Stimulated activated naive B cell treated with anti-CD40 and anti-IgM and Interleukin-4, amounts not matched to agents 10 μg/mL and 1 μg/mL and 100 μg/mL, for 72 hours (primary cell): ENCODE measurements around the gene BMP6.

ENCODE experiments used
- ATAC-seq, 2 donors: fragments of 150-1000 bp; cut with Tn5 transposase; replicated peaks; 2 replicates each; pipeline ENCODE4 v1.10.0; 2021; ENCODE audit warnings: moderate library complexity in 1 of 2
- DNase-seq: peaks from one replicate; pipeline ENCODE4 v3.0.0; 2021
- H3K27ac Mint-ChIP-seq: one replicate; pipeline ENCODE4 v1.8.0; 2022; ENCODE audit warnings: mild to moderate bottlenecking, mixed read lengths
- H3K27me3 Mint-ChIP-seq, 2 donors: one replicate each; pipeline ENCODE4 v1.8.0; 2022; ENCODE audit warnings: mixed read lengths in 2 of 2
- H3K36me3 Mint-ChIP-seq, 2 donors: one replicate each; pipeline ENCODE4 v1.8.0; 2022; ENCODE audit warnings: mixed read lengths in 2 of 2, mild to moderate bottlenecking in 1 of 2
- H3K4me1 Mint-ChIP-seq, 2 donors: one replicate each; pipeline ENCODE4 v1.8.0; 2022; ENCODE audit warnings: mixed read lengths in 2 of 2, mild to moderate bottlenecking in 1 of 2
- H3K4me3 Mint-ChIP-seq, 2 donors: one replicate each; pipeline ENCODE4 v1.8.0; 2022; ENCODE audit warnings: mild to moderate bottlenecking in 2 of 2, mixed read lengths in 2 of 2, moderate library complexity in 1 of 2
- H3K9me3 Mint-ChIP-seq, 2 donors: one replicate each; pipeline ENCODE4 v1.8.0; 2022; ENCODE audit warnings: mixed read lengths in 2 of 2, mild to moderate bottlenecking in 1 of 2

BMP6 gene

DNA sequence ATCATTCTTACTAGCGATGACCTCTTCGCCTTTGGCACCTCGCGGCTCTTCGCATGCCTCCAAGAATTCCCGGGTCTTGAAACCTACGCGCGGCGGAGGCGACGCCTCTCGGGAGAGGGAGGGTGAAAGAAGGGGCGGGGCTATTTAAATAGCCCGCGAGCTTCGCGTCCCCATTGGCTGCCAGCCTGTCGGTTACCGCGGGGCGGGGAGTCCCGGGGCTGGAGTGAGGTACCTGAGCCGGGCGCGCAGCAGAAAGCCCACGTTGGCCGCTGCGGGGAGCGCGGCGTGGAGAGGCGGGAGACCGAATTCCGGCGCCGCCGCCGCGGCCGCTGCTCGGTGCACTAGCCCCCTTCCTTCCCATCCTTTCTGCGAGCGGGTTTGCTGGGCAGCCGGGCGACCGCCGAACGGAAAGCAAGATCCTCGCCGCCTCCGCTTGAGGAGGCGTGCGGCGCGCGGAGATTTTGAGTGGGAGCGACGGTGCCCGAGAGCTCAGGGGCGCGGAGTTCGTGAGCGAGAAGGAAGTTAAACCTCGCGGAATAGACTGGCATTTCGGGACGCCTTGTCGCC is at the start of gene BMP6:
Gene BMP6, plus strand, starts transcription at position 251 of the 567 bp plus-strand sequence. CDS start 857 bp downstream, outside the sequence.
- peak; percentile 71 to 73 for ATAC-seq
- H3K36me3 Mint-ChIP-seq: peaks cover 0 to 3% of the 10 kb centered on the region in 2 donors
- DNase-seq: peak; percentile 71
- H3K27me3 Mint-ChIP-seq: peaks cover 45 to 70% of the 10 kb centered on the region in 2 donors
- no peak within 1 kb of the TSS for H3K27ac Mint-ChIP-seq
- no peaks in the 10 kb centered on the region for H3K9me3 Mint-ChIP-seq
- peak within 1 kb of the TSS; percentile 88 to 89 for H3K4me3 Mint-ChIP-seq
- H3K4me1 Mint-ChIP-seq: peaks cover 23 to 41% of the 10 kb centered on the region in 2 donors

DNA sequence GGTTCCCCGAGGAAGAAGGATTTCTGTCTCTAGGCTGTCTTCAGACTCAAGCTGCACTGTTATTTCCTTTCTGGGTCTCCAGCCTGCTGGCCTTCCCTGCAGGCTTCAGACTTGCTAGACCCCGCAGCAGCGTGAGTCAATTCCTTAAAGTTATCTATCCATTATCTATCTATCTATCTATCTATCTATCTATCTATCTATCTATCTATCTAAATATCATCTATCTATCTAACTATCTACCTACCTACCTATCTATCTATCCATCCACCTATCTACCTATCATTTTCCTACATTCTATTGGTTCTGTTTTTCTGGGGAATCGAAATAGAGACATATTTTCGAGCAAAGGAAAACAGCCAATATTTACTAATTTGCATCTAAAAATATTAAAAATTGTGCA is 48.7 kb upstream of the BMP6 start:
- Mint-ChIP-seq H3K27ac (no peak overlapping the region), H3K36me3 (no peaks in the 10 kb centered on the region), H3K27me3 (peaks cover 17 to 41% of the 10 kb centered on the region in 2 donors), H3K4me3 (no peak overlapping the region), H3K4me1 (peaks cover 0 to 4% of the 10 kb centered on the region in 2 donors), H3K9me3 (no peaks in the 10 kb centered on the region)
- ATAC-seq (no peak), DNase-seq (no peak)

DNA sequence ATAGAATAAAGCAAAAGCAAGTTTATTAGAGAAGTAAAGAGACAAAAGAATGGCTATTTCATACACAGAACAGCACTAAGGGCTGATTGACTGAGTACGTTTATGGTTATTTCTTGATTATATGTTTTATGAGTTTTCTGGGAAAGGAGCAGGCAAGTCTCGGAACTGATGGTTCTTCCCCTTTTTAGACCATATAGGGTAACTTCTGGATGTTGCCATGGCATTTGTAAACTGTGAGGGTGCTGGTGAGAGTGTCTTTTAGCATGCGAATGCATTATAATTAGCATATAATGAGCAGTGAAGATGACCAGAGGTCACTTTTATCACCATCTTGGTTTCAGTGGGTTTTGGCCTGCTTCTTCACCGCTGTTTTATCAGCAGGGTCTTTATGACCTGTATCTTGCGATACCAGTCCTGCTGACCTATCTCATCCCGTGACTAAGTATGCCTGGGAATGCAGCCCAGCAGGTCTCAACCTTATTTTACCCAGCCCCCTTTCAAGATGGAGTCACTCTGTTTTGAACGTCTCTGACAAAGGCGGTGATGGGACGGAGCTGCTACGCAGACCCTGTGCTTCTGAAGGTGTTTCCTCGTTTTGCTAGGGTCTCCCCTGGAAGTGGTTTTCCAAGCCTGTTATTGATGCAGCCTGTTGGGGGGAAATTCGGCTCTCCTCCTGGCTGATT is 45.4 kb upstream of the BMP6 start:
- no peak overlapping the region for H3K4me3 Mint-ChIP-seq
- H3K27me3 Mint-ChIP-seq: peaks cover 16 to 33% of the 10 kb centered on the region in 2 donors
- H3K9me3 Mint-ChIP-seq: no peaks in the 10 kb centered on the region
- no peak overlapping the region for H3K27ac Mint-ChIP-seq
- no peaks in the 10 kb centered on the region for H3K4me1 Mint-ChIP-seq
- no peak for ATAC-seq
- no peaks in the 10 kb centered on the region for H3K36me3 Mint-ChIP-seq
- DNase-seq: no peak

DNA sequence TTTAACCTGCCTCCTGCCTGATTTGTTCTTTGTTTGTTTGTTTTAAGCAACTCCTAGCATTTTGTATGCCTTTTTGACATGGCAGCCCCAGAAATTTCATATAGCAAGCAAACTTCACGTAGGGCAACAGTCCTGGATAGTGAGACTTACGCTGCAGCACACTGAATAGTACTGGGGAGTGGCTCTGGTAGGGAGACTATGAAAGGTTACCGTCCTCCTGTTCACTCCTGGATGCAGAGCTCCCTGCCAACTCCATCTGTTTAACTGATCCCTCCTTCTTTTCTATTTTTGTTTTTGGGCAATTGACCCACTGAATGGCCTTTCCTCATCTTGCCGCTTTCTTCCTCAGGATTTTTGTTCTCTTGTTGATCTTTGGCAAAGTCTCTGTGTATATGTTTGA is 44.5 kb upstream of the BMP6 start:
- no peak overlapping the region for H3K27ac Mint-ChIP-seq
- no peaks in the 10 kb centered on the region for H3K4me1 Mint-ChIP-seq
- no peaks in the 10 kb centered on the region for H3K36me3 Mint-ChIP-seq
- no peaks in the 10 kb centered on the region for H3K9me3 Mint-ChIP-seq
- H3K27me3 Mint-ChIP-seq: peaks cover 16 to 33% of the 10 kb centered on the region in 2 donors
- DNase-seq (no peak), ATAC-seq (no peak)
- H3K4me3 Mint-ChIP-seq: no peak overlapping the region

DNA sequence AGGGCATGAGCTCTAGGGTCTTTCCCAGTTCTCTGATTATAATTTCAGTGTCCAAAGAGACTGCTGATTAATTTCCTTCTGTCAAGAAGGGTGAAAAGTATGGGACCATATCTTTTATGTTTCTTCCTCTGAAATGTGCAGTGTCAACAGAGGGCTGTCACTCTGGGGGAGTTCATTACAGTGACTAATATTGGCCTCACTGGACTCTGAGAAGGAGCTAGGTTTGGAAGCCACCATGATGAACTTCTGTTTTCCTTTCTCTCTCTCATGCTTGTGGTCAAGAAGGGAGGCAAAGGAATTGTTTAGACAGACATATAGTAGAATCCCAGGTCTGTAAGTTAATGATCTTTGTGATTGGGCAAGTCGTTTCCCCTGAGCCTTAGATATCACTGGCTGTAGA is 41.8 kb upstream of the BMP6 start:
- no peaks in the 10 kb centered on the region for H3K9me3 Mint-ChIP-seq
- H3K36me3 Mint-ChIP-seq: no peaks in the 10 kb centered on the region
- H3K4me3 Mint-ChIP-seq: no peak overlapping the region
- H3K27ac Mint-ChIP-seq: no peak overlapping the region
- H3K4me1 Mint-ChIP-seq: no peaks in the 10 kb centered on the region
- DNase-seq: no peak
- ATAC-seq: no peak
- H3K27me3 Mint-ChIP-seq: peaks cover 21 to 34% of the 10 kb centered on the region in 2 donors

DNA sequence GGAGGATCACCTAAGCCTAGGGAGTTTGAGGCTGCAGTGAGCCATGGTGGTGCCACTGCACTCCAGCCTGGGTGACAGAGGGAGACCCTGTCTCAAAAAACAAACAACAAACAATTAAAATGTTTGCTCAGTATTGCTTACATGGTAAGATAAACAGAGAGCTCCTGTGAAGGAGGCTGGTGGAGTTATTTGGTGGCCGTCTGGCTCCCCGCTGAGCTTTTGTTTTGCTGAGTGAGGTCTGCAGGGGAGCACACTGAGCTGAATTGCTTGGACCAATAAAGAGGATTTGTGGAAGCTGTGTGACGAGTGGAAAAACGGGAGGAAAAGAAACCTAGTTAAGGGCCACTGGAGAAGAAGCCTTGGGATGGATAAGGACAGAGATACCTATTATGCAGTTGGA is 41.1 kb upstream of the BMP6 start:
- H3K4me1 Mint-ChIP-seq: no peaks in the 10 kb centered on the region
- H3K36me3 Mint-ChIP-seq: no peaks in the 10 kb centered on the region
- no peak overlapping the region for H3K4me3 Mint-ChIP-seq
- DNase-seq: no peak
- H3K9me3 Mint-ChIP-seq: no peaks in the 10 kb centered on the region
- ATAC-seq: no peak
- H3K27ac Mint-ChIP-seq: no peak overlapping the region
- peaks cover 24 to 34% of the 10 kb centered on the region in 2 donors for H3K27me3 Mint-ChIP-seq

DNA sequence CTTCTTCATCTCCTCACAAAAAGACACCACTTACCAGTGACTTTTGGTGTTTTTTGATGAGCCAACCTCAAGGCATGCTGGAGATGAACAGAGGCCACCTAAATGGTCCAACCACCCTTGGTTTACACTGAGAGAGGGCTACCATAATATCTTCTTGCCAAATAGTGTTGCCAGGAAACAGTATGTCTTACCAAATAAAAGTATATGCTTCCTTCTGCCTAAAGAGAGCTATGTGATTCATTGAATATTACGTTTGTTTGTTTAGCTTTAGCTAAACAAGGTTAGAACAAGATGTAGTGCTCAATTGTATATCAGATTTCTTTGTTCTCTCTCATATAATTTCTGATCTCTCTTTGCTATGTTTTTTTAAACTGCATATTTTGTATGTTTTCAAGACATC is 40.6 kb upstream of the BMP6 start:
- Mint-ChIP-seq H3K36me3 (no peaks in the 10 kb centered on the region), H3K9me3 (no peaks in the 10 kb centered on the region), H3K27me3 (peaks cover 24 to 34% of the 10 kb centered on the region in 2 donors), H3K4me3 (no peak overlapping the region), H3K27ac (no peak overlapping the region), H3K4me1 (no peaks in the 10 kb centered on the region)
- DNase-seq: no peak
- no peak for ATAC-seq

DNA sequence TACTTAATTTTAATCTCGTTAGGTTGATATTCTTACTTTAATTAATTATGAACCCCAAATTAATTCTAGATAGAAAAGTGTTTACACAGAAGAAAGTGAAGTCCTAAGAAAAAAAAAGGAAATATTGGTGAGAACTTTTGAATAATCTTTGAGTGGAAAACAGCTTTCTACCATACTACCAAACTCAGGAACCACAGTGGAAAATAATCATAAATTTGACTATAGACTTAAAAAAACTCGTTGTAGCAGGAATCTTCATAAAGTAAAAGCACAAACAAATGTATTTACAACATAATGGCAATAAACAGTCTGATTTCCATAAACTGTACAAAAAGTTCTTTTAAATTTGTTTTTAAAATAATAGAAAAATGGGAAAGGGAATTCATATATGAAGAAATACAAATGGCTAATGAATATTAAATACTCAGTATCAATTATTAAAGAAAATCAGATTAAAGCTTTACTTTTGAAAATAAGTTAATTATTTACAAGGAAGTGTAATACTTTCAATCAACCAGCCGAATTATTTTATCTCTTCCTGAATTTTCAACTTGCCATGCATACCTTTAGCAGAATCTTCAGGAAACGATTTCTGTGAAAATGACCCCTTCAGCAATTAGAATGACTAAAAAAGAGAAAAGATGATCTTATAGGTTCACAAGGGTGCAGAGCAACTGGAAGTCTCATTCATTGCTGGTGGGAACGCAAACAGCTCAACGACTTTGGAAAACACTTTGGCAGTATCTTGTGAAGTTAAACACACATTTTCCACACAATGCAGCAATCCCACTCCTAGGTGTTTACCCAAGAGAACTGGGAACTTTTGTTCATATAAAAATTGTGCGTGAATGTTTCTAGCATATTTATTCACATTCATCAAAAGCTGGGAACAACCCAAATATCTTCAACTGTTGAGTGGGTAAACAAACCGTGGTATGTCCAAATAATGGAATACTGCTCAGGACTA is 38.5 kb upstream of the BMP6 start:
- Mint-ChIP-seq H3K4me3 (no peak overlapping the region), H3K9me3 (no peaks in the 10 kb centered on the region), H3K36me3 (no peaks in the 10 kb centered on the region), H3K27ac (no peak overlapping the region), H3K4me1 (no peaks in the 10 kb centered on the region), H3K27me3 (peaks cover 30 to 44% of the 10 kb centered on the region in 2 donors)
- ATAC-seq: no peak
- no peak for DNase-seq

DNA sequence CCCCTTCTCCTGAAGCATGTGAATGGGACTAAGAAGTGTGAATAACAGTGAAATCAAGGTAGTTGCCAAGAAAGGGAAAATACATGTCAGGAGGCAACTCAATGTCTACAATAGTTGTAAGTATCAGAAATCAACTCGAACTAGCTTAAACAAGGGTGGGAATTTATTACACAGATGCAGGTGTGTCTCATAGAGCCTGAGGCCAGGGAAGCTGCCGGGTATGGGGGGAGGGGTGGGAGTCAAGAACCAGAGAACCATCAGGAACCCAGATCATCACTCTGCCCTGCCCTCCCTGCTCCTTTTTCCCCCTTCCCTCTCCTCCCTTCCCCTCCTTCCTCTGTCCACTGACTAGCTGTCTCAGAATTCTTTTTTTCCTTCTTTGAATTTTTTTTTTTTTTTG is 34.9 kb upstream of the BMP6 start:
- Mint-ChIP-seq H3K4me1 (no peaks in the 10 kb centered on the region), H3K9me3 (no peaks in the 10 kb centered on the region), H3K4me3 (no peak overlapping the region), H3K27me3 (peaks cover 24 to 40% of the 10 kb centered on the region in 2 donors), H3K36me3 (no peaks in the 10 kb centered on the region), H3K27ac (no peak overlapping the region)
- DNase-seq (no peak), ATAC-seq (no peak)

DNA sequence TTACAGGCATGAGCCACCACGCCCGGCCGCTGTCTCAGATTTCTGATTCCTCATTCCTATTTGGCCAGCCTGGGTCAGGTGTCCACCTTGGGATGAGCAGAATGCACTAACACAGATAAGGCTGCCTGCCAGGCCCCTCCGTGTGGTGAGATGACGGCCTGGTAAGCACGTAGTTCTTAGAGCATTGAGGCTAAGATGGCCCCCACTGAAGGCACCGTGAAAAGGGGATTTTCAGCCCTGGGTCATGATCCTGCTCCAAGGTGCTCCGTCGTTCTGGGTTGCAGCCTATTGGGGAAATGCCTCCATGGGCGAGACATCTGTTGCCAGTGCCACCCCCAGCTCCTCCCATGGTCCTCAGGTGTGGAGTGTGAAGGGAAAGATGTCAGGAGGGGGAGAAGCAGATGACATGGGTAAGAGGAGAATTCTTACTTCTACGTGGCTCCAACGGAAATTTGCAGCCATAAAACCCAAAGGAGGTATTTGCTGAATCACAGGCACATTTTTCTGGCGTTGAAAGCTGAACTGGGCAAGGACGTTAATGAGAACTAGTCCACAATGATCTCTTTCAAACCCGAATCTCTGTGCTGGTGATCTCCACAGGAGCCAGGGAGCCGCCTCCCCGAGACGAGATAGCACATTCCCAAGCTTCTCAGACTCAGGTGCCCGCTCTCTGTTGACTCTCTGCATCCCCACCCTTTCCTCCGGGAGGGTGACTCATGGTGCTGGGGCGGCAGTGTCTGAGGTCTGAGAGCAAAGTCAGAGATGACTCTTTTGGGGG is 34.0 kb upstream of the BMP6 start:
- Mint-ChIP-seq H3K27ac (no peak overlapping the region), H3K36me3 (no peaks in the 10 kb centered on the region), H3K27me3 (peaks cover 24 to 46% of the 10 kb centered on the region in 2 donors), H3K4me1 (no peaks in the 10 kb centered on the region), H3K4me3 (no peak overlapping the region), H3K9me3 (no peaks in the 10 kb centered on the region)
- DNase-seq: no peak
- ATAC-seq: peak in 1 of 2 donors; percentile 50

DNA sequence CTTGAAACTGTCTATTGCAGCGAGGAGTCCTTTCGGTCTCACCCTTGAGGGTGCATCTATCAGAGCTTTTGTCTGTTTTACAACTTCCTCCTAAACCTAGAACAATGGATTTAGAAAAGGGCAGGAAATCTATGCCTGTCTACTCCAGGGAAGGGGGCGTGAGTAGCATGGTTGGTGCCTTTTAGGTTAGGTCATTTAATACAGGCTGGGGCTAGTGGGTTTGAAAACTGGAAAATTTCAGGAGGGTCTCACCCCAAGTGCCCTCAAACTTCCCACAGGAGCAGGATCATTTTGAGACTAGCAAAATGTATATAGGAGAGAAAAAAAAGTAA is 33.5 kb upstream of the BMP6 start:
- Mint-ChIP-seq H3K4me3 (no peak overlapping the region), H3K27ac (no peak overlapping the region), H3K9me3 (no peaks in the 10 kb centered on the region), H3K27me3 (peaks cover 24 to 46% of the 10 kb centered on the region in 2 donors), H3K36me3 (no peaks in the 10 kb centered on the region), H3K4me1 (peaks cover 2 to 5% of the 10 kb centered on the region in 2 donors)
- ATAC-seq (no peak), DNase-seq (no peak)

DNA sequence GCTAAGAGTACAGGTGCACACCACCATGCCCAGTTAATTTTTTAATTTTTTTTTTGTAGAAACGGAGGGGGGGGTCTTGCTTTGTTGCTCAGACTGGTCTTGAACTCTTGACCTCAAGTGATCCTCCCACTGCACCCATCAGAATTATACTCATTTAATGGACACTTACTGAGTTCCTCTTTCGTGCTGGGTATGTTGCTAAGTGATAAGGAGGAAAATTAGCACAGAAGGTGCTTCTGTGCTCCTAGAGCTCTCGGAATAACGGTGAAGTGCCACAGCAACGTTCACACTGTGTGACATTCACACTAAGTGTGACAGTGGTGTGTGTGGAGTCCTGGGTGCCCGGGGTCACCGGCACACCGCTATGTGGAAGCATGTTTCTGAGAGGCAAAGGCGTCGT is 32.1 kb upstream of the BMP6 start:
- H3K27ac Mint-ChIP-seq: no peak overlapping the region
- H3K27me3 Mint-ChIP-seq: peaks cover 23 to 43% of the 10 kb centered on the region in 2 donors
- H3K36me3 Mint-ChIP-seq: no peaks in the 10 kb centered on the region
- peaks cover 7 to 16% of the 10 kb centered on the region in 2 donors for H3K4me1 Mint-ChIP-seq
- DNase-seq (no peak), ATAC-seq (no peak)
- H3K4me3 Mint-ChIP-seq: no peak overlapping the region
- H3K9me3 Mint-ChIP-seq: no peaks in the 10 kb centered on the region

DNA sequence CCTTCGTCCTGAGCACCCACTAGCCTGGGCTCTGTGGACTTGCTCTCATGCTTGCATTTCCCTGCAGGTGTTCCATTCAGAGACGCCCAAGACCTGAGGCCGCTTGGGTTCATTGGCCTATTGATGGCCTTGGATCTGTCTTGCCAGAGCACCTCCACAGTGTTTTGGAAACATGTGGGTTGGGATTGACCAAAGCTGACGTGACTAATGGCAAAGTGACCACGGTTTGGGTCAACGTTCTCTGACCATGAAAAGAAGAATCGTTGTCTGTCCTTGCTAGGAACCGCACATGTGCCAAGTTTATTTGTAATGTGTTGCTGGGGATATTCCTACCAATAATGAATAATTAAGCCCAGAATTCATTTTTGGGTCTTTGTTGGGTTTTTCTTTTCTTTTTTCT is 29.8 kb upstream of the BMP6 start:
- Mint-ChIP-seq H3K27me3 (peaks cover 4 to 29% of the 10 kb centered on the region in 2 donors), H3K4me1 (peaks cover 9 to 16% of the 10 kb centered on the region in 2 donors), H3K27ac (no peak overlapping the region), H3K36me3 (no peaks in the 10 kb centered on the region), H3K4me3 (no peak overlapping the region), H3K9me3 (no peaks in the 10 kb centered on the region)
- no peak for ATAC-seq
- DNase-seq: no peak

DNA sequence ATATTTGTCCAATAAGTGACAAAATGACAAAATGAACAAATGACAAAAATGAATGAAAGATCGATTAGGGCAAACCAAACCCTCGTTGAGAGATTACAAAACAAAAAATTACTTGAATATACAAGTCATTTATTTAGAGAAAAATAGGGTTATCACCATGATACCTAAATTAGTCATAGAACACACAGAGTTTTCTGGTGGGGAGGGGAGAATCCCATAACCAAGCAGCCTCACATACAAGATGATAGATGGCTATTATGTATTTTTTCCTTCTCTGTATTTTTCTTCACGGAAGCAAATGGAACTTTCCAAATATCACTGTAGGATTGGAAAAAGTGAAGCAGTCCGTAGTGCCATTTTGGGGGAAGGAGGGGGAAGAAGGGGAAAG is 28.5 kb upstream of the BMP6 start:
- H3K36me3 Mint-ChIP-seq: no peaks in the 10 kb centered on the region
- peaks cover 4 to 16% of the 10 kb centered on the region in 2 donors for H3K27me3 Mint-ChIP-seq
- H3K27ac Mint-ChIP-seq: peak overlapping the region; percentile 37
- peaks cover 9 to 16% of the 10 kb centered on the region in 2 donors for H3K4me1 Mint-ChIP-seq
- H3K9me3 Mint-ChIP-seq: no peaks in the 10 kb centered on the region
- ATAC-seq (peak; percentile 33 to 35), DNase-seq (no peak)
- H3K4me3 Mint-ChIP-seq: peak overlapping the region in 1 of 2 donors; percentile 36
